Stimulated activated CD8-positive, alpha-beta memory T cell treated with anti-CD3 and anti-CD28 coated beads, Interleukin-12 subunit alpha, Interleukin-12 subunit beta, amount 100 ng/mL, for 1 hour (primary cell): ENCODE results near the gene NAA15.
"Not testable (repeated sequence)": the region's sequence is repeated elsewhere in the genome, so short reads cannot be mapped to it uniquely, and the experiment has no call there.

Source experiments
- DNase-seq: peaks from one replicate; pipeline ENCODE4 v3.0.0-alpha.2; 2020; ENCODE audit warnings: low read depth

Gene NAA15

GRCh38 chr4:139299536-139299935 is 1.8 kb upstream of the NAA15 start:
- no peak for DNase-seq

- no peak for DNase-seq
Observed at GRCh38 chr4:139300431-139301112, 733 bp upstream of the NAA15 start.

- no peak for DNase-seq
Observed at GRCh38 chr4:139301821-139302611, 711 bp downstream of the NAA15 start, which contains the start of gene NDUFC1. Gene NDUFC1, minus strand, starts transcription at chr4:139302477. Its CDS starts 6,679 bp downstream, at chr4:139295798.

- no peak for DNase-seq
Observed at GRCh38 chr4:139304920-139305319, 3.6 kb downstream of the NAA15 start.

GRCh38 chr4:139311909-139312308 is 10.6 kb downstream of the NAA15 start:
- no peak for DNase-seq

GRCh38 chr4:139312552-139313332 is 11.4 kb downstream of the NAA15 start:
- DNase-seq, result no peak

- not testable (repeated sequence) for DNase-seq
Observed at GRCh38 chr4:139313414-139313813, 12.1 kb downstream of the NAA15 start.

- DNase-seq, result no peak
Observed at GRCh38 chr4:139314047-139314800, 12.9 kb downstream of the NAA15 start.

- no peak for DNase-seq
Observed at GRCh38 chr4:139315221-139315675, 13.9 kb downstream of the NAA15 start.

GRCh38 chr4:139316733-139317132 is 15.4 kb downstream of the NAA15 start:
- DNase-seq, result no peak

GRCh38 chr4:139317635-139318034 is 16.3 kb downstream of the NAA15 start:
- DNase-seq, result no peak

- DNase-seq, result no peak
Observed at GRCh38 chr4:139319571-139319970, 18.3 kb downstream of the NAA15 start.

GRCh38 chr4:139322070-139322469 is 20.8 kb downstream of the NAA15 start:
- DNase-seq, result not testable (repeated sequence)

- DNase-seq, result not testable (repeated sequence)
Observed at GRCh38 chr4:139322541-139322940, 21.2 kb downstream of the NAA15 start.

GRCh38 chr4:139324620-139325019 is 23.3 kb downstream of the NAA15 start:
- no peak for DNase-seq

- DNase-seq, result no peak
Observed at GRCh38 chr4:139329665-139330200, 28.4 kb downstream of the NAA15 start.

GRCh38 chr4:139330283-139330682 is 29.0 kb downstream of the NAA15 start:
- DNase-seq, result no peak

- no peak for DNase-seq
Observed at GRCh38 chr4:139331185-139331584, 29.9 kb downstream of the NAA15 start.

GRCh38 chr4:139333046-139333445 is 31.7 kb downstream of the NAA15 start:
- DNase-seq, result no peak

GRCh38 chr4:139337612-139338011 is 36.3 kb downstream of the NAA15 start:
- DNase-seq, result no peak

GRCh38 chr4:139361301-139361700 is 60.0 kb downstream of the NAA15 start:
- no peak for DNase-seq
